ENCODE data around the gene TBATA.
A peak's percentile ranks its signal among the peaks of the same experiment; 100 is the strongest.

The TBATA gene

DNA sequence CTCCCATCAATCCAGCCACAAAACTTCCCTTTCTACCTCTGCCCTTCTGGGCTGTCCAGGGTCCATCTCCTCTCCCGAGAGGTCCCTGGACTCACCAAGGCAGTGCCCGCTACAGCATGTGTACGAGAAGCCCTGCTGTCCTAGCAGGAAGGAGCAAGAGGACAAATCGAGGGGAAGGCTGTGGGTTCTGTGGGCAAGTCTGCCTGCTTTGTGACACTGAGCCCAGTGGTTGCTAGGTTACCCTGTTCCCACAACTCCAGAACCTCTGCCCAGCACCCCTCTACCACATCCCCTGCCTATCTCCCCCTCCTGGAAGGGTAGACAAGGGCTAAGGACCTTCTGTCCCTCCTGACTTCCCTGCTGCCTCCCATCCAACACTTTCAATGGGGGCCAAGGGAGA is at the start of gene TBATA:
TBATA (minus strand) TSS at position 188 of the 400 bp plus-strand sequence. CDS start 1,998 bp downstream, outside the sequence.
- DNase-seq (ENCODE audit: low spot score): no peak

GRCh38 chr10:70834441-70835151 is 49.4 kb upstream of the TBATA start:
- DNase-seq (ENCODE audit: low spot score): no peak

DNA sequence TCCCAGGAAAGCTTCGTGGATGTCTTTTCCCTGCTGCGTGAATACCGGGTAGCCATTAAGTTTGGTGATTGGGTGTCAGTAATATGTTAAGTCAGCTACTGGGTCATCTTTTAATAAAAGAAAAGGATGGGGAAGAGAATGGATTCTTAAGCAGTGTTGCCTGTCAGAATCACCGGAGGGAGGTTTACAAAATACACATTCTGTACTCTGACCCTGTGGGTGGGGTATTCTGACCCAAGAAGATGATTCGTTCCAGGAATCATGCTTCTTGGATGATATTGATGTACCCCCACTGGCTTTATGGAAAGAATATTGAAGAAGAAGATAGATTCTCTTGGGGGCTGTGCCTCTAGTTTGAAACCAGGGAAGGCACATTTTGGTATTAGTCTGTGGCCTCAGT is 48.8 kb upstream of the TBATA start:
- no peak for DNase-seq (ENCODE audit: low spot score)

- no peak for DNase-seq (ENCODE audit: low spot score)
These were observed 48.4 kb upstream of the TBATA start for GRCh38 chr10:70833601-70834000.

DNA sequence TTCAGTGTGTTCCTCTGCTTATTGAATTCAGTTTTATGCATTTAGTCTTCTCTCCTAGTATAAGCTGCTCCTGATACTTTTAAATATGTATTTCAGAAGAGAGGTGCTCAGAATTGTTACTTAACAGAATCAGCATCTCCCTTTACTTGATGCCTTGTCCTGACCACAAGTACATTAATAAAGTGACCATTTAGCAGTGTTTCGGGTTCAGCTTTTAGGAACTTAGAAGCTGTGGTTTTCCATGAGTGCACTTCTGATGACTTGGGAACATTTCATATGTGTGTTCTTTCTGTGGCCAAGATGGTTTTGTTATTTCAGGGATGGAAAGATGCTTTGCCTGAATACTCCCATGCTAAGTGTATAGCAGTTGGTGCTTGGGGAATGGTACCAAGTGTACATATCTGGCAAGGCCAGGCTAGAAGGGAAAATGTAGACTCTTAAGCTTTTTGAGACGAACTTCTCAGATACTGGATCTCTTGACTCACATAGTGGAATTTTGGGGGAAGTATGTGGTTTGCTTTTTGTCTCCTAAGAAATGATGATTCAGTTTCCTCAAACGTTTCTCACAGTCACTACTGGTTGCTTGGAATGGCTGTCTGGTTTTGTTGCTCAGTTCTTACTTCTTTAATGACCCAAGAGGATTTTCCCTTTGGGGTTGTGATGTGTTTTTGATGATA is 47.8 kb upstream of the TBATA start:
- DNase-seq (ENCODE audit: low spot score): no peak

DNA sequence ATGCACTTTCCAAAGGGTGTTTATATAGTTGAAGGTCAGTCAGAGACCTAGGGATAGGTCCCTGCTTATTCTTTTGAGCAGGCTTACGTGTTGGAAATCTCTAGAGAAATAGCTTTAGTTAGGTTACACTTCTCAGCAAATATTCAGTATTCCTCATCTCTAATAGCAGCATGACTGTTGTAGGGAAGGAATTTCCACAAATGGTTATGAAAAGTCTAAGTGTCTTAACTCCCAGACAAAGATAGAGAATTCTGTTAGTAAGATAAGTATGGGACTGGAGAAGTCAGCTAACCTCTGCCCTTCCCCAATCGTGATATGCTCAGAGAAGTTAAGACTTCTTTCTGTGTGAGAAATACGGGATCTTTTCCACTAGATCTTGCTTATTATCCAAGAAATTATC is 47.0 kb upstream of the TBATA start:
- no peak for DNase-seq (ENCODE audit: low spot score)

DNA sequence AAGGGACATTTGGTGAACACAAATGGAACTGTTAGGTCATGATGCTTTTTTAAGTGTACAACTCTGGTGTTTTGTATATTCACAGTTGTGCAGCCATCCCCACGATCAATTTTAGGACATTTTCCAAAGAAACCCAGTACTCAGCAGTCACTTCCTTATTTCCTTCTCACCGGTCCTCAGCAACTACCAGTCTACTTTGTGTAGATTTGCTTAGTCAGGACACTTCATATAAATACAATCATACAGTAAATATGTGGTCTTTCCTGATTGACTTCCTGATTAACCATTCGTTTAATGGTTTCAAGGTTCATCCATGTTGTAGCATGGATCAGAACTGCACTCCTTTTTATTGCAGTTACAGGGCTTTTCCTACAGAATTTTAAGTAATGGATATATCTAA is 45.0 kb upstream of the TBATA start:
- DNase-seq (ENCODE audit: low spot score): no peak

DNA sequence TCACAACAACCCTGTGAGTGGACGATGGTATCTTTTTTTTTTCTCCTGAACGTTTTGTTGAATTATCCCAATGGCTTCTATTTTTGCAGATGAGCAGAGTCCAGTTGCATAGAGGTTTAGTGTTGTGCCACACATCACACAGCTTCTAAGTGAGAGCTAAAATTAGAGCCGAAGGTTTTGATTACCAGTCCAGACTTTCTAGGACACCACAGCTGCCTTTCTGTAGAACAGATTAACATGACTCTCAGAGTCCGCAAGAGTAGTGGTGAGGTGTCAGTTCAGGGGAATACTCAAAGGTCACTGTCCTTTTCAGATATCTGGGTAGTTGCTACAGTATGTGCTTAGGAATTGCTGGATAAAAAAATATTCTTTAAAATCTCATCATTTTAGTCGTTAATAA is 44.4 kb upstream of the TBATA start:
- DNase-seq (ENCODE audit: low spot score): no peak

GRCh38 chr10:70828923-70829322 is 43.7 kb upstream of the TBATA start:
- DNase-seq (ENCODE audit: low spot score): no peak

DNA sequence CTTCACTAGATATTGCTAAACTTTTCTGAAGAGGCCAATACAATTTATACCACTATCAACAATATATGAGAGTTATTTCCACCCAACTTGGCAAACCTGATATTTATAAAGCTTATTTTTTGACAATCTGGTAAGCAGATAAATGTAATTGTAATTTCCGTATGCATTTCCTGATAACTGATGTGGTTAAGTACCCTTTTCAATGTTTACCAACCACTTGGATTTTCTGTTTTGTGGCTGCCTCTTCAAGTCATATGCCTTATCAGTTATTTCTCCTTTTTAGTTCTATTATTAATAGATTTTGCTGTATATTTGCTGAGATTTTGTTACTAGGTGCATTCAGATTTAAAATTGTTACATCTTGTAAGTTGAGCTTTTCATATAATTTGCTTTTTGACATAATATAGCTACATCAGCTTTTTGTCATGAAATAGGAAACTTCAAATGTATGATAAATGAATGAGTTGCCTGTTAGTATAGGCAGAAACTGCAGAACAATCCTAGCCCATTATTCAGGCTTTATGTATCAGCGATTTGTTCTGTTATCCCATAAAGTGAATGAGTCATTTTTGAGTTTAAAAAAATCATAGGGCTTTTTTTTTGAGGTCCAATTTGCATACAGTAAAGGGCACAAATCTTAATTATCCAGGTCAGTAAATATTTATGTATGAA is 42.0 kb upstream of the TBATA start:
- DNase-seq (ENCODE audit: low spot score): no peak

- DNase-seq (ENCODE audit: low spot score): no peak
These were observed 37.1 kb upstream of the TBATA start for GRCh38 chr10:70822076-70822820.

DNA sequence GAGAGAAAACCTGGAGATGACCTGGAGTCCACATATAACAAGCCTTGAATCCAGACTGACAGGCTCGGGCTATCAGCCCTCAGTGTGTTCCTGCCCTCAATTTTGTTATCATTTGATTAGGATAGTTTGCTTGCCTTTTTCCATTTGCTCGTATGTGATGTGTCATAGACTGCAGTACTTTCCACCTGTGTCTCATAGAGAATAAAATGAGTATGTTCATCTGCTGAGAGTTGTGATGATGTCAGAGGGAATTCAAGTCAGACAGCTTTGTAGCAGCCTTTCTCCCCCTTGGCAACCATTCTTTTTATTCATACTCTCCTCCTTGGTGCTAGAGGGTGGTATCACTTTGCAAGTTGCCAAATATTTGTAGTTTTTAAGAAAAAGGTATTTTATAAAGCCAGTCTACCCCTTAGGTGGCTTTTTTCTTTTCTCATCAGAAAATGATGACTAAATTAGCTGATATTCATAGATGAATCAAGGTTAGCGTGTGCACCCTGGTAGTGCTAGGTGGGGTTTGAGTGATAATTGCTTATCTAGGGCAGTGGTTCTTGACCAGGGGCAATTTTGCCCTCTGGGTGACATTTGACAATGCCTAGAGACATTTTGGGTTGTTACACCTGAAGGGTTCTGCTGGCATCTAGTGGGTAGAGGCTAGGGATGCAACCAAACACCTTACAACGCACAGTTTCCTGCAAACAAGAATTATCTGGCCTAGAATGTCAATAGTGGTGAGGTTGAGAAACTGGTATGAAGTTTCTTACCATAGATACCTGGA is 36.0 kb upstream of the TBATA start:
- no peak for DNase-seq (ENCODE audit: low spot score)

GRCh38 chr10:70816220-70816894 is 31.2 kb upstream of the TBATA start:
- peak; percentile 84 for DNase-seq (ENCODE audit: low spot score)

GRCh38 chr10:70815504-70816219 is 30.5 kb upstream of the TBATA start, which contains the start of gene SGPL1:
Gene SGPL1, plus strand, starts transcription at chr10:70815948. Its CDS starts 906 bp downstream, at chr10:70816854.
- peak; percentile 62 for DNase-seq (ENCODE audit: low spot score)

- DNase-seq (ENCODE audit: low spot score): no peak
These were observed 28.9 kb upstream of the TBATA start for GRCh38 chr10:70814126-70814525.

DNA sequence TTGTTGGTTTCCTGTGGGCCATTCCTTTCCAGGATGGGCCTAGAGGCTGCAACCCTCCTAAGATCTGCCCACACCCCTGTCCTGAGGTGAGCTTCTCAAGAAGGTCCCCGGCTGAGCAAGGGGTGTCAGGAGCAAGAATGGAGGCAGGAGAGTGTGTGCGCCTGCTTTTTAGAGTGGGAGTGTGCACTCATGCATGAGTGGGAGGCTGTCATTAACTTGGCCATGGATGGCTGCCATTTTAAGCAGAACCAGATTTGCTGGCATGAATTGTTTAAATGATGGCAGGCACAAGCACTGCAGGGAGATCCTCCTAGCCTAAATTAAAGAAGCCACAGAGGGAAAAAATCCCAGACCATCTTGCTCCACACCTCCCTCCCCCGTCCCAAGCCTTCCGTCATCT is 27.6 kb upstream of the TBATA start:
- DNase-seq (ENCODE audit: low spot score): peak; percentile 80

GRCh38 chr10:70811881-70812280 is 26.7 kb upstream of the TBATA start:
- no peak for DNase-seq (ENCODE audit: low spot score)

GRCh38 chr10:70810967-70811366 is 25.8 kb upstream of the TBATA start:
- no peak for DNase-seq (ENCODE audit: low spot score)

DNA sequence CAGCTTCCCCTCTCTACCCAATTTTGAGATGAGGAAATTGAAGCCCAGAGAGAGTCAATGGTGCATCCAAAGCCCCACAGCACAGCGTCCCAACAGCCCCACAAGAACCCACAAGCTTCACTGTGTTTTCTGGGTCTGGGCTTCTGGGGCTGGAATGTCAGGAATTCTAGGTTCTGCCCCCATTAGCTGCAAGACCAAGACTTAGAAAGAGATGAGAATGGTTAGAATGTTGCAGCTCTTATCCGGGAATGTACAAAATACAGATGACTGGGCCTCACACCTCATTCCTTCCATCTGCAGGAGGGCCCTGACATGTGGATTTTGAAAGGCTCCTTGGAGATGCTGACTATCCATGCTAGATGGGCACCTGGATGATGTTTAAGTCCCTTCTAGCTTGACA is 24.5 kb upstream of the TBATA start:
- no peak for DNase-seq (ENCODE audit: low spot score)

DNA sequence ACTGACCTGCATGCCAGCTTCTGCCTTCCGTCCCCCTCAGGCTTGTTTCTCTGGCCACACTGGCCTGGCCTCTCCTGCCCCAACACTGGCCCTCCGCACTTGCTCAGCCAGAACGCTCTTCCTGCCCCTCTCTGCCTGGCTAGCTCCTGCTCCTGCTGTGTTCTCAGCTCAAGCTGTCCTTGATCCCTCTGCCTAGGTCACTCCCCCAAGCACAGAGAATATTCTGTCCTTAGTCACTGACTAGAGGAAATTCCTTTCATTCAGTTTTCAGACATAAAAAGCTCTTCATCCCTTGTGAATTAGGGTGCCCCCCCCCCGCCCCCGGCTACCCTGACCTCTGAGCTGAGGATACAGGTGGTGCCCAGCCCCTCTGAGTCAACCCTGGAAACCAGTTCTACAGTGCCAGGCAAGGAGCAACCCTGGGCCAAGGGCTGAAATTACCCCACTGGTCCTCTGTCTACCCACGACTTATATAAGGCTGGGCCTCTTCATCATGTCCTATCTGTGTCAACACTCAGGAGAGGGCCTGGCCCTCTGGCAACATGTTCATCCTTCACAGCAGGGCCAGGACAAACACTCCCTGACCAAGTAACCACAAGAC is 23.9 kb upstream of the TBATA start:
- peak; percentile 55 for DNase-seq (ENCODE audit: low spot score)

All from cerebellar cortex (tissue), 1 donor.